PC-3 (cell line): ENCODE results near the gene PIGZ. TPM values are rescaled to one million over a fixed set of nuclear protein-coding genes. Genes with fewer than 3 reads are reported as not detected.

Source experiments
- ATAC-seq: fragments of 200-7000 bp; cut with Tn5 transposase; 2 replicates; pipeline ENCODE4 v1.9.1; 2020; ENCODE audit warnings: mild to moderate bottlenecking, moderate library complexity
- BruUV-seq: library from RNA; stranded (reverse); fragments of 400-500 nt; replicated peaks from 2 replicates; lab custom pipeline; 2021; lab: Mats Ljungman, UMichigan
- CTCF ChIA-PET: fragments of 300-600 bp; sonication (Branson Sonifier 250); formaldehyde crosslinking; loops from one replicate; lab custom pipeline; 2022; ENCODE audit warnings: antibody characterized with exemption; lab: Charles Lee
- POLR2A ChIA-PET: fragments of 300-600 bp; sonication (Branson Sonifier 250); formaldehyde crosslinking; loops from one replicate; lab custom pipeline; 2022; ENCODE audit warnings: antibody characterized with exemption; ENCODE audit not compliant: unreplicated experiment; lab: Charles Lee
- DNase-seq: peaks from one replicate; pipeline ENCODE4 v3.0.0-alpha.2; 2015
- H2AFZ ChIP-seq: fragments of 300-600 bp; sonication (generic); 2 replicates; pipeline ENCODE4 v1.6.0; 2016; ENCODE audit warnings: antibody characterized with exemption, low read length
- H3F3A ChIP-seq: fragments of 300-600 bp; sonication (generic); one replicate; pipeline ENCODE4 v1.6.0; 2017; ENCODE audit warnings: antibody characterized with exemption, low read length, control low read depth, mild to moderate bottlenecking; ENCODE audit not compliant: unreplicated experiment
- H3K27ac ChIP-seq: fragments of 300-600 bp; sonication (generic); 2 replicates; pipeline ENCODE4 v1.5.1; 2016; ENCODE audit warnings: mild to moderate bottlenecking, low read length
- H3K27me3 ChIP-seq: fragments of 300-600 bp; sonication (generic); 2 replicates; pipeline ENCODE4 v1.6.1; 2016; ENCODE audit warnings: low read length, mixed read lengths
- H3K36me3 ChIP-seq: fragments of 300-600 bp; sonication (generic); 2 replicates; pipeline ENCODE4 v1.6.1; 2016; ENCODE audit warnings: low read depth, mixed run types, low read length, mixed read lengths
- H3K4me1 ChIP-seq: fragments of 300-600 bp; sonication (generic); 2 replicates; pipeline ENCODE4 v1.5.1; 2016; ENCODE audit warnings: low read length; ENCODE audit not compliant: insufficient read depth
- H3K4me2 ChIP-seq: fragments of 300-600 bp; sonication (generic); 2 replicates; pipeline ENCODE4 v1.6.0; 2016; ENCODE audit warnings: low read length
- H3K4me3 ChIP-seq: fragments of 300-600 bp; sonication (generic); 2 replicates; pipeline ENCODE4 v1.5.1; 2016; ENCODE audit warnings: mild to moderate bottlenecking, low read length, mixed read lengths
- H3K79me2 ChIP-seq: fragments of 300-600 bp; sonication (generic); 2 replicates; pipeline ENCODE4 v1.6.1; 2017; ENCODE audit warnings: low read length, mixed read lengths
- H3K9ac ChIP-seq: fragments of 300-600 bp; sonication (generic); 2 replicates; pipeline ENCODE4 v1.6.0; 2016; ENCODE audit warnings: mild to moderate bottlenecking, low read length
- H3K9me2 ChIP-seq: fragments of 300-600 bp; sonication (generic); replicated peaks from 2 replicates; pipeline ENCODE4 v1.6.1; 2016; ENCODE audit warnings: mixed run types, low read length, mixed read lengths
- H3K9me3 ChIP-seq: fragments of 300-600 bp; sonication (generic); 2 replicates; pipeline ENCODE4 v1.6.1; 2016; ENCODE audit warnings: low read length, mixed read lengths
- H4K20me1 ChIP-seq: fragments of 300-600 bp; sonication (generic); 2 replicates; pipeline ENCODE4 v1.6.1; 2016; ENCODE audit warnings: low read length, mixed read lengths
- EZH2 ChIP-seq: fragments of 300-600 bp; sonication (generic); IDR thresholded peaks from one replicate; pipeline ENCODE4 v1.6.1; 2017; ENCODE audit warnings: antibody characterized with exemption, mild to moderate bottlenecking, low read length; ENCODE audit not compliant: unreplicated experiment
- EZH2phosphoT487 ChIP-seq: fragments of 300-600 bp; sonication (generic); IDR thresholded peaks from 2 replicates; pipeline ENCODE4 v1.6.1; 2018; ENCODE audit warnings: mild to moderate bottlenecking, antibody characterized with exemption, low read length, borderline replicate concordance
- intact Hi-C: fragments of 100-400 bp; cut with micrococcal nuclease; formaldehyde crosslinking; loops from 2 replicates; pipeline ENCODE4 v1.9.0; 2023
- total RNA-seq: library from RNA; depleted of rRNA; stranded (reverse); fragments of >200 nt; gene quantifications from 2 replicates; pipeline ENCODE4 v1.2.3, GENCODE V29; 2014
- TF ChIP-seq, protein P1 (sequence below): fragments of 300-600 bp; sonication (generic); conservative IDR thresholded peaks from 2 replicates; pipeline ENCODE4 v1.5.1; 2017; ENCODE audit warnings: antibody characterized with exemption, low read depth, mild to moderate bottlenecking, low read length

The PIGZ gene
- total RNA-seq, 1 experiment from 2014 or later: 1.6 TPM

DNA sequence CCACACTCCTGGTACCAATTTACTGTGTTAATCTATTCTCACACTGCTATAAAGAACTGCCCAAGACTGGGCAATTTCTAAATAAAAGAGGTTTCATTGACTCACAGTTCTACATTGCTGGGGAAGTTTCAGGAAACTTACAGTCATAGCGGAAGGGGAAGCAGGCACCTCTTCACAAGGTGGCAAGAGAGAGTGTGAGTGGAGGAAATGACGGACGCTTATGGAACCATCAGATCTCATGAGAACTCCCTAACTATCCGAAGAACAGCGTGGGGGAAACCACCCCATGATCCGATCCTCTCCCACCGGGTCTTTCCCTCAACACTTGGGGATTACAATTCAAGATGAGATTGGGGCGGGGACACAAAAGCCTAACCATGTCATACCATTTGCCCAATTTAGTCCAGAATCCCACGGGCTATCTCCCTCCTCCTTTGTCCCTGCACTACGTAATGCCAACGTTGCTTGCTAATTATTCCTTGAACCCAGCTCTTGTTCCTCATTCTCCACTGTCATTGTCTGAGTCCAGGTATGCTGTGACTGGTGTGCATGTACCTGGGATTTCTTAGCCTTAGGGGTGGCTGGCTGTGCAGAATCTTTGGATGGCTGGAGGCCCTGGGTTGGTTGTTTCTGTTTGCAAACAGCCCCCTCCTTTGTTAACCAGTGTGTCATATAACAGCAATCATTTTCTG, 3.4 kb downstream of the PIGZ start:
- no peaks in the 10 kb centered on the region for H4K20me1 ChIP-seq
- no peak overlapping the region for H3K27ac ChIP-seq
- no peaks in the 10 kb centered on the region for H3K36me3 ChIP-seq
- ChIA-PET CTCF (no interaction called here), POLR2A (no interaction called here)
- no peak overlapping the region for H2AFZ ChIP-seq
- no peaks in the 10 kb centered on the region for H3K9me3 ChIP-seq
- no peaks in the 10 kb centered on the region for H3K27me3 ChIP-seq
- H3K79me2 ChIP-seq: 0 out of 2 replicates have a peak, but pooled peaks cover 5% of the 10 kb centered on the region
- intact Hi-C loops: no loop called here
- H3K9me2 ChIP-seq: no peaks in the 10 kb centered on the region
- BruUV-seq: no TSS peak
- no peak overlapping the region for H3K4me3 ChIP-seq
- TF ChIP-seq, protein P1, sequence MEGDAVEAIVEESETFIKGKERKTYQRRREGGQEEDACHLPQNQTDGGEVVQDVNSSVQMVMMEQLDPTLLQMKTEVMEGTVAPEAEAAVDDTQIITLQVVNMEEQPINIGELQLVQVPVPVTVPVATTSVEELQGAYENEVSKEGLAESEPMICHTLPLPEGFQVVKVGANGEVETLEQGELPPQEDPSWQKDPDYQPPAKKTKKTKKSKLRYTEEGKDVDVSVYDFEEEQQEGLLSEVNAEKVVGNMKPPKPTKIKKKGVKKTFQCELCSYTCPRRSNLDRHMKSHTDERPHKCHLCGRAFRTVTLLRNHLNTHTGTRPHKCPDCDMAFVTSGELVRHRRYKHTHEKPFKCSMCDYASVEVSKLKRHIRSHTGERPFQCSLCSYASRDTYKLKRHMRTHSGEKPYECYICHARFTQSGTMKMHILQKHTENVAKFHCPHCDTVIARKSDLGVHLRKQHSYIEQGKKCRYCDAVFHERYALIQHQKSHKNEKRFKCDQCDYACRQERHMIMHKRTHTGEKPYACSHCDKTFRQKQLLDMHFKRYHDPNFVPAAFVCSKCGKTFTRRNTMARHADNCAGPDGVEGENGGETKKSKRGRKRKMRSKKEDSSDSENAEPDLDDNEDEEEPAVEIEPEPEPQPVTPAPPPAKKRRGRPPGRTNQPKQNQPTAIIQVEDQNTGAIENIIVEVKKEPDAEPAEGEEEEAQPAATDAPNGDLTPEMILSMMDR: no peak
- TF ChIP-seq EZH2 (no peak), EZH2phosphoT487 (no peak)
- no peak overlapping the region for H3K4me2 ChIP-seq
- DNase-seq: no peak
- no peaks in the 10 kb centered on the region for H3F3A ChIP-seq
- no peak for ATAC-seq
- peaks cover 4% of the 10 kb centered on the region; the same call in 1 of the 2 replicates for H3K4me1 ChIP-seq
- no peak overlapping the region for H3K9ac ChIP-seq

GRCh38 chr3:196963631-196963953, 5.0 kb downstream of the PIGZ start:
- no peak overlapping the region for H3K9ac ChIP-seq
- no peak overlapping the region for H3K4me3 ChIP-seq
- TF ChIP-seq, protein P1: no peak
- TF ChIP-seq EZH2 (no peak), EZH2phosphoT487 (no peak)
- DNase-seq (no peak), ATAC-seq (no peak)
- no peaks in the 10 kb centered on the region for H3K27me3 ChIP-seq
- no peaks in the 10 kb centered on the region for H3K9me2 ChIP-seq
- no peak overlapping the region for H3K4me2 ChIP-seq
- ChIA-PET CTCF (interaction anchor here (0.6 kb wide), 1 partner anchor 96 kb away, joined by 3 read pairs; the partner anchor contains the start of gene SENP5), POLR2A (no interaction called here)
- 0 out of 2 replicates have a peak, but pooled peaks cover 5% of the 10 kb centered on the region for H3K79me2 ChIP-seq
- H2AFZ ChIP-seq: no peak overlapping the region
- intact Hi-C loops: no loop called here
- no peaks in the 10 kb centered on the region for H3K4me1 ChIP-seq
- BruUV-seq: no TSS peak
- no peaks in the 10 kb centered on the region for H4K20me1 ChIP-seq
- no peaks in the 10 kb centered on the region for H3K36me3 ChIP-seq
- H3F3A ChIP-seq: no peaks in the 10 kb centered on the region
- no peaks in the 10 kb centered on the region for H3K9me3 ChIP-seq
- H3K27ac ChIP-seq: no peak overlapping the region

- intact Hi-C loops: no loop called here
- Histone ChIP-seq H3K36me3 (no peaks in the 10 kb centered on the region), H3K9me2 (no peaks in the 10 kb centered on the region), H3K4me2 (no peak overlapping the region), H3K79me2 (0 out of 2 replicates have a peak, but pooled peaks cover 3% of the 10 kb centered on the region), H3K27ac (no peak overlapping the region), H3K9ac (no peak overlapping the region), H3K4me3 (no peak overlapping the region), H3K27me3 (no peaks in the 10 kb centered on the region), H3K4me1 (no peaks in the 10 kb centered on the region), H2AFZ (no peak overlapping the region), H3K9me3 (no peaks in the 10 kb centered on the region), H4K20me1 (no peaks in the 10 kb centered on the region), H3F3A (no peaks in the 10 kb centered on the region)
- ATAC-seq (no peak), DNase-seq (no peak)
- CTCF ChIA-PET: interaction anchor here (0.6 kb wide), 1 partner anchor 95 kb away, joined by 3 read pairs; the partner anchor contains the start of gene SENP5
- POLR2A ChIA-PET: no interaction called here
- TF ChIP-seq EZH2phosphoT487 (no peak), EZH2 (no peak)
- TF ChIP-seq, protein P1: no peak
- no TSS peak for BruUV-seq
Observed at GRCh38 chr3:196962930-196963630, 5.6 kb downstream of the PIGZ start.
